Measurements from ENCODE around the gene CACUL1.
"Not testable (repeated sequence)": the region's sequence is repeated elsewhere in the genome, so short reads cannot be mapped to it uniquely, and the experiment has no call there.

The CACUL1 gene

DNA sequence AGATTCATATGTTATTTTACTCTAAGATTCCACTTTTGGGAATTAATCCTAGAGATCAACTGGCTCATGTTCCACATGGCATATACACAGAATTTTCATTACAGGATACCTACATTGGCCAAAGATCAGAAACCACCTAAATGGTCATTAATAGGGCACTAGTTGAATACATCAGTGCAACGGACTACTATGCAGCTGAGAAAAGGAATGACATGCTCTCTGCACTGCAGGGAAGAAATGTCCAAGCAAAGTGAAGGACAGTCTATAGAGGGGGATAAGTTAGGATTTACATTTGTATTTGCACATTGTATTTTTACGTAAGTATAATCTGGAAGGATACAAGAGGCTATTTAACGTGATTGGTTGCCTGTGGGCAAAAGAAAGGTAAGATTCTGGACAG lies 91.6 kb downstream of the CACUL1 start:
- H3K36me3 ChIP-seq (ENCODE audit: control insufficient read depth, low read length), result no peaks in the 10 kb centered on the region
- H3K4me1 ChIP-seq (ENCODE audit: control insufficient read depth, low read length), result no peaks in the 10 kb centered on the region
- no peaks in the 10 kb centered on the region for H3F3A ChIP-seq (ENCODE audit: control insufficient read depth, insufficient read depth)
- H3K9me2 ChIP-seq (replicated peaks; ENCODE audit: control insufficient read depth, low read length), result no peaks in the 10 kb centered on the region
- H3K79me2 ChIP-seq (ENCODE audit: control insufficient read depth, low read length), result no peaks in the 10 kb centered on the region
- no peak overlapping the region for H3K27ac ChIP-seq (ENCODE audit: low read depth, low read length)
- no peak for TF ChIP-seq EZH2phosphoT487 (IDR thresholded peaks at IDR 0.05; ENCODE audit: borderline replicate concordance, low read length)
- TF ChIP-seq, protein P1, sequence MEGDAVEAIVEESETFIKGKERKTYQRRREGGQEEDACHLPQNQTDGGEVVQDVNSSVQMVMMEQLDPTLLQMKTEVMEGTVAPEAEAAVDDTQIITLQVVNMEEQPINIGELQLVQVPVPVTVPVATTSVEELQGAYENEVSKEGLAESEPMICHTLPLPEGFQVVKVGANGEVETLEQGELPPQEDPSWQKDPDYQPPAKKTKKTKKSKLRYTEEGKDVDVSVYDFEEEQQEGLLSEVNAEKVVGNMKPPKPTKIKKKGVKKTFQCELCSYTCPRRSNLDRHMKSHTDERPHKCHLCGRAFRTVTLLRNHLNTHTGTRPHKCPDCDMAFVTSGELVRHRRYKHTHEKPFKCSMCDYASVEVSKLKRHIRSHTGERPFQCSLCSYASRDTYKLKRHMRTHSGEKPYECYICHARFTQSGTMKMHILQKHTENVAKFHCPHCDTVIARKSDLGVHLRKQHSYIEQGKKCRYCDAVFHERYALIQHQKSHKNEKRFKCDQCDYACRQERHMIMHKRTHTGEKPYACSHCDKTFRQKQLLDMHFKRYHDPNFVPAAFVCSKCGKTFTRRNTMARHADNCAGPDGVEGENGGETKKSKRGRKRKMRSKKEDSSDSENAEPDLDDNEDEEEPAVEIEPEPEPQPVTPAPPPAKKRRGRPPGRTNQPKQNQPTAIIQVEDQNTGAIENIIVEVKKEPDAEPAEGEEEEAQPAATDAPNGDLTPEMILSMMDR (IDR thresholded peaks at IDR 0.05; ENCODE audit: low read depth, low read length, poor library complexity, severe bottlenecking), result no peak
- H3K27me3 ChIP-seq (ENCODE audit: control insufficient read depth, low read length), result peaks cover 2% of the 10 kb centered on the region; the same call in 1 of the 2 replicates
- H3K4me2 ChIP-seq (ENCODE audit: low read length), result no peak overlapping the region
- H3K4me3 ChIP-seq (ENCODE audit: low read length), result no peak overlapping the region
- H4K20me1 ChIP-seq (ENCODE audit: control insufficient read depth, insufficient read depth, low read depth, low read length), result no peaks in the 10 kb centered on the region
- no peaks in the 10 kb centered on the region for H3K9me3 ChIP-seq (ENCODE audit: control insufficient read depth, insufficient read depth, low read length)

- Histone ChIP-seq H3K4me2 (ENCODE audit: low read length) (no peak overlapping the region), H3K4me3 (ENCODE audit: low read length) (no peak overlapping the region), H3K9me3 (ENCODE audit: control insufficient read depth, insufficient read depth, low read length) (no peaks in the 10 kb centered on the region), H3F3A (ENCODE audit: control insufficient read depth, insufficient read depth) (no peaks in the 10 kb centered on the region), H3K4me1 (ENCODE audit: control insufficient read depth, low read length) (no peaks in the 10 kb centered on the region), H3K36me3 (ENCODE audit: control insufficient read depth, low read length) (no peaks in the 10 kb centered on the region), H3K27ac (ENCODE audit: low read depth, low read length) (no peak overlapping the region), H3K9me2 (replicated peaks; ENCODE audit: control insufficient read depth, low read length) (no peaks in the 10 kb centered on the region), H4K20me1 (ENCODE audit: control insufficient read depth, insufficient read depth, low read depth, low read length) (no peaks in the 10 kb centered on the region), H3K79me2 (ENCODE audit: control insufficient read depth, low read length) (no peaks in the 10 kb centered on the region), H3K27me3 (ENCODE audit: control insufficient read depth, low read length) (peaks cover 2% of the 10 kb centered on the region; the same call in 1 of the 2 replicates)
- TF ChIP-seq, protein P1 (IDR thresholded peaks at IDR 0.05; ENCODE audit: low read depth, low read length, poor library complexity, severe bottlenecking), result no peak
- TF ChIP-seq EZH2phosphoT487 (IDR thresholded peaks at IDR 0.05; ENCODE audit: borderline replicate concordance, low read length), result no peak
Measured at GRCh38 chr10:118662228-118663035, 92.3 kb downstream of the CACUL1 start.

GRCh38 chr10:118658762-118659161 lies 96.0 kb downstream of the CACUL1 start:
- Histone ChIP-seq H3K27ac (ENCODE audit: low read depth, low read length) (no peak overlapping the region), H3K79me2 (ENCODE audit: control insufficient read depth, low read length) (no peaks in the 10 kb centered on the region), H3F3A (ENCODE audit: control insufficient read depth, insufficient read depth) (no peaks in the 10 kb centered on the region), H3K9me2 (replicated peaks; ENCODE audit: control insufficient read depth, low read length) (no peaks in the 10 kb centered on the region), H3K27me3 (ENCODE audit: control insufficient read depth, low read length) (peaks cover 2% of the 10 kb centered on the region; the same call in 1 of the 2 replicates), H3K4me1 (ENCODE audit: control insufficient read depth, low read length) (no peaks in the 10 kb centered on the region), H3K36me3 (ENCODE audit: control insufficient read depth, low read length) (no peaks in the 10 kb centered on the region), H3K4me2 (ENCODE audit: low read length) (no peak overlapping the region), H4K20me1 (ENCODE audit: control insufficient read depth, insufficient read depth, low read depth, low read length) (no peaks in the 10 kb centered on the region), H3K4me3 (ENCODE audit: low read length) (no peak overlapping the region), H3K9me3 (ENCODE audit: control insufficient read depth, insufficient read depth, low read length) (no peaks in the 10 kb centered on the region)
- TF ChIP-seq EZH2phosphoT487 (IDR thresholded peaks at IDR 0.05; ENCODE audit: borderline replicate concordance, low read length), result no peak
- TF ChIP-seq, protein P1 (IDR thresholded peaks at IDR 0.05; ENCODE audit: low read depth, low read length, poor library complexity, severe bottlenecking), result no peak

DNA sequence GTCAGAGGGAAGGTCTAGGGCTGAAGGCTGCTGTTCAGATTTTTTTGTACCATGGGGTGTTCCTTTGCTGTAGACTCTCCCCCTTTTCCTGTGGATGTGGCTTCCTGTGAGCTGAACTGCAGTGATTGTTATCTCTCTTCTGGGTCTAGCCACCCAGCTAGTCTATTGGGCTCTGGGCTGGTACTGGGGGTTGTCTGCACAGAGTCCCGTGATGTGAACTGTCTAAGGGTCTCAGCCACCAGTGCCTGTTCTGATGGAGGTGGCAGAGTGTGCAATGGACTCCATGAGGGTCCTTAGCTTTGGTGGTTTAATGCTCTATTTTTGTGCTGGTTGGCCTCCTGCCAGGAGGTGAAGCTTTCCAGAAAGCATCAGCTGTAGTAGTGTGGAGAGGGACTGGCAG lies 96.6 kb downstream of the CACUL1 start:
- not testable (repeated sequence) for H3K36me3 ChIP-seq (ENCODE audit: control insufficient read depth, low read length); H3K4me2 ChIP-seq (ENCODE audit: low read length); H3K27me3 ChIP-seq (ENCODE audit: control insufficient read depth, low read length); H3K4me3 ChIP-seq (ENCODE audit: low read length); H3K9me2 ChIP-seq (replicated peaks; ENCODE audit: control insufficient read depth, low read length); H3K27ac ChIP-seq (ENCODE audit: low read depth, low read length); H3K79me2 ChIP-seq (ENCODE audit: control insufficient read depth, low read length); H3K4me1 ChIP-seq (ENCODE audit: control insufficient read depth, low read length); H4K20me1 ChIP-seq (ENCODE audit: control insufficient read depth, insufficient read depth, low read depth, low read length); H3F3A ChIP-seq (ENCODE audit: control insufficient read depth, insufficient read depth); H3K9me3 ChIP-seq (ENCODE audit: control insufficient read depth, insufficient read depth, low read length)

DNA sequence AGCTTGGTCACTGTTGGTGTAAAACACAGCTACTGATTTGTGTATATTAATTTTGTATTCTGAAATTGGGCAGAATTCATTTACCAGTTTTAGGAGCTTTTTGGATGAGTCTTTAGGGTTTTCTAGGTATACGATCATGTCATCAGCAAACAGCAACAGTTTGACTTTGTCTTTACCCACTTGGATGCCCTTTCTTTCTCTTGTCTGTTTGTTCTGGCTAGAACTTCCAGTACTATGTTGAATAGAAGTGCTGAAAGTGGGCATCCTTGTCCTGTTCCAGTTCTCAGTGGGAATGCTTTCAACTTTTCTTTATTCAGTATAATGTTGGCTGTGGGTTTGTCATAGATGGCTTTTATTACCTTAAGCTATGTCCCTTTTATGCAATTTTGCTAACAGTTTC lies 109.5 kb downstream of the CACUL1 start:
- H3K27me3 ChIP-seq (ENCODE audit: control insufficient read depth, low read length); H4K20me1 ChIP-seq (ENCODE audit: control insufficient read depth, insufficient read depth, low read depth, low read length); H3K36me3 ChIP-seq (ENCODE audit: control insufficient read depth, low read length); H3F3A ChIP-seq (ENCODE audit: control insufficient read depth, insufficient read depth); H3K9me2 ChIP-seq (replicated peaks; ENCODE audit: control insufficient read depth, low read length); H3K27ac ChIP-seq (ENCODE audit: low read depth, low read length); H3K9me3 ChIP-seq (ENCODE audit: control insufficient read depth, insufficient read depth, low read length); H3K4me2 ChIP-seq (ENCODE audit: low read length); H3K4me3 ChIP-seq (ENCODE audit: low read length); H3K4me1 ChIP-seq (ENCODE audit: control insufficient read depth, low read length); H3K79me2 ChIP-seq (ENCODE audit: control insufficient read depth, low read length): not testable (repeated sequence)
